ENCODE measurements around the gene GLCE.
A peak's percentile ranks its signal among the peaks of the same experiment; 100 is the strongest.

The GLCE gene

GRCh38 chr15:69304182-69304545, 143.7 kb downstream of the GLCE start:
- H3K4me3 Mint-ChIP-seq = no peak overlapping the region
- H3K27ac Mint-ChIP-seq = no peak overlapping the region
- ATAC-seq (replicated peaks) = peak in 1 of 2 donors; percentile 31
- no peak for DNase-seq
- peaks cover 0 to 2% of the 10 kb centered on the region in 2 donors for H3K9me3 Mint-ChIP-seq
- no peaks in the 10 kb centered on the region for H3K36me3 Mint-ChIP-seq
- peaks cover 55 to 64% of the 10 kb centered on the region in 2 donors for H3K27me3 Mint-ChIP-seq
- H3K4me1 Mint-ChIP-seq = peaks cover 2 to 6% of the 10 kb centered on the region in 2 donors

DNA sequence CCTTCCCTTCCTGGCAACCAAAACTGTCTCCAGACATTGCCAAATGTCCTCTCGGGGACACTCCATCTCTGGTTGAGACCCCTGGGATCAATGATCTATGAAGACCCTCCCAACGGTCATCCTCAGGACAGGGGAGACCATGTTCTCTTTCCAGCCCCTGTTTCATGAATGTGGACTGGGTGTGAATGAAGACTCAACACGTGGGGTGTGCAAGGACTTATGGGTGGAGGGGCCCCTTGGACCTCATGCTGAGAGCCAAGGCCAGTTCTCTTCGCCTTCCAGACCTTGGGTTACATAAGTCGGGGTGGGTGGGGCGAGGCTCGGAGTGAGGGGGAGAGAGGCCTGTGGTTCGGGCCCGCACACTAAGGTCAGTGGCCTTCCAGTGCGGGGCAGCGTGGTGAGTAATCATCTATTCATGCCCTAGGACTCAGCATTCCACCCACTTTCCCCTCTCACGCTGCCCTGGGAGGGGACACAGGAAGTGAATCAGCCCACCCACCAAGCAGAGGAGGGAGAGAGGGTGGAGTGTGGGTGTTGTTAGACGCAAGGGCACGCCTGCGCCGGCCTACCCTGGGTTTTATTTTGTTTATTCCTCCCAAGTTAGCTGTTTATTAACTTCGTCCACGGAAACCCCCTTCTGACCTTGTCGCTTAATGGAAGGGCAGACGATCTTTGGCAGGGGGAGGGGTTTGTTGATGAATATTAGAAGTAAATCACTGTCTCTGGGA, 144.9 kb downstream of the GLCE start:
- Mint-ChIP-seq H3K9me3 (peaks cover 0 to 2% of the 10 kb centered on the region in 2 donors), H3K27me3 (peaks cover 49 to 55% of the 10 kb centered on the region in 2 donors), H3K36me3 (no peaks in the 10 kb centered on the region), H3K27ac (no peak overlapping the region), H3K4me1 (no peaks in the 10 kb centered on the region), H3K4me3 (no peak overlapping the region)
- ATAC-seq (replicated peaks) (no peak), DNase-seq (no peak)

DNA sequence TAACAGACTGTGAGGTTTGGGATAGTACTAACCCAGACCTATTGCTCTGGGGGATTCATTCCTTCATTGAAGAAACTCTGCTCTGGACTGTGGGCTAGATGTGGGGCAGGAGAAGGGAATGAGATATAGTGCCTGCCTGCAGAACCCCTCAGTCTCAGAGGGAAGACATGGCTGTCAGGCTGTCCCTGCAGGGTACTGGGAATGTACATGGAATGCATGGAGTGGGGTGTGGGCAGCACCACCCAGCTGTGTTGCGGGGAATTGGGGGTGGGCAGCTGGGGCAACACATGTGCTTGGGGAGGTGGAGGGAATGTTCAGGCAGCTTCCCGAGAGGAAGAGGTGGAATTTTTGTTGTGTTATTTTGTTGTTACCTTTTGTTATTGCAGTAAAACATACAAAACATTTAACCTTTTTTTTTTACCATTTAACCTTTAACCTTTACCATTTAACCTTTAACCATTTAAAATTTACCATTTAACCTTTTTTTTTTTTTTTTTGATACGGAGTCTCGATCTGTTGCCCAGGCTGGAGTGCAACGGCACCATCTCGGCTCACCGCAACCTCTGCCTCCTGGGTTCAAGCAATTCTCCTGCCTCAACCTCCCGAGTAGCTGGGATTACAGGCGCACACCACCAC, 145.6 kb downstream of the GLCE start:
- H3K27me3 Mint-ChIP-seq = peaks cover 44 to 49% of the 10 kb centered on the region in 2 donors
- ATAC-seq (replicated peaks) = no peak
- H3K9me3 Mint-ChIP-seq = peaks cover 0 to 2% of the 10 kb centered on the region in 2 donors
- no peaks in the 10 kb centered on the region for H3K36me3 Mint-ChIP-seq
- no peak for DNase-seq
- H3K27ac Mint-ChIP-seq = no peak overlapping the region
- H3K4me3 Mint-ChIP-seq = no peak overlapping the region
- H3K4me1 Mint-ChIP-seq = no peaks in the 10 kb centered on the region

GRCh38 chr15:69307939-69308338, 147.5 kb downstream of the GLCE start:
- DNase-seq (no peak), ATAC-seq (replicated peaks) (no peak)
- Mint-ChIP-seq H3K36me3 (no peaks in the 10 kb centered on the region), H3K27me3 (peaks cover 29 to 33% of the 10 kb centered on the region in 2 donors), H3K4me3 (no peak overlapping the region), H3K27ac (no peak overlapping the region), H3K9me3 (peaks cover 0 to 2% of the 10 kb centered on the region in 2 donors), H3K4me1 (no peaks in the 10 kb centered on the region)

DNA sequence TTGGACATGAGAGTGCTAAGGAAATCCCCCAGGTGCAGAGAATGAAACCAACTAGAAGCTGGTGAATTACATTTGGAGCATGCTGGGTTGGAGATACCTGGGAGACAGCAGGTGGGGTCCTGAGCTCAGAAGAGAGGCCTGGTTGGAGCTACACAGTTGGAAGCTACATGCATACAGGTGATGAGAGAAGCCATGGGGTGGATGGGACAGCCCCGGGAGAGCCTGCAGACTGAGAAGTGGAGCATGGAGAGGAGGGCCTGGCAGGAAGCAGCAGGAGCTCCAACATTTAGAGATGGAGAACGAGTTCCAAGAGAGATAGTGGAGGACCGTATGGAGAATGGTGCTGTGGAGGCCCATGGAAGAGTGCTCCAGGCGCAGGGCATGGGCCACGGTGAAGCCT, 148.5 kb downstream of the GLCE start:
- Mint-ChIP-seq H3K4me3 (no peak overlapping the region), H3K4me1 (peaks cover 3 to 7% of the 10 kb centered on the region in 2 donors), H3K36me3 (no peaks in the 10 kb centered on the region), H3K27ac (no peak overlapping the region), H3K9me3 (peaks cover 0 to 2% of the 10 kb centered on the region in 2 donors), H3K27me3 (peaks cover 23 to 26% of the 10 kb centered on the region in 2 donors)
- DNase-seq = no peak
- ATAC-seq (replicated peaks) = no peak

GRCh38 chr15:69311319-69311721, 150.9 kb downstream of the GLCE start:
- Mint-ChIP-seq H3K36me3 (no peaks in the 10 kb centered on the region), H3K27me3 (peaks cover 26 to 29% of the 10 kb centered on the region in 2 donors), H3K4me3 (no peak overlapping the region), H3K9me3 (peaks cover 0 to 2% of the 10 kb centered on the region in 2 donors), H3K27ac (no peak overlapping the region), H3K4me1 (peaks cover 3 to 7% of the 10 kb centered on the region in 2 donors)
- ATAC-seq (replicated peaks) (no peak), DNase-seq (no peak)

- Mint-ChIP-seq H3K27ac (no peak overlapping the region), H3K36me3 (no peaks in the 10 kb centered on the region), H3K4me3 (no peak overlapping the region), H3K4me1 (peaks cover 3 to 7% of the 10 kb centered on the region in 2 donors), H3K27me3 (peaks cover 18 to 22% of the 10 kb centered on the region in 2 donors), H3K9me3 (no peaks in the 10 kb centered on the region)
- ATAC-seq (replicated peaks) = no peak
- DNase-seq = no peak
These were observed 153.1 kb downstream of the GLCE start for GRCh38 chr15:69313432-69314000.

DNA sequence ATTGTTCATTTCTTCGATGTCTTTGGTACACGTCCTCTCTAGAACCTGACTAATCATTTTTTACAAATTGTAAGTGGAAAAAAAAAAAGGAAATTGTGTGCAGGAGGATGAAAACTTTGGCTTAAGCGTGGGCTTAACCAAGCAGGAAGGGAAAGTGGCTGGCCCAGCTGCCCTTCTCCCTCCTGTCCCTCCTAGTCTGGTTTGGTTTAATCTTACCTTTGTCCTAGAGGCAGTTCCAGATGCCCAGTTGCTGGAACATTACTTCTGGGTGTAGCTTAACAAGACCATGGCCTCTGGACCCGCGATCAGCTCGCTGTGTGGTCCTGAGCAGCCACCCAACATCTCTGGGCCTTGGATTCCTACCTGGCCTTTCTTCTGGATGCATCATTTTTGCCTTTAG, 153.7 kb downstream of the GLCE start:
- H3K27me3 Mint-ChIP-seq = peaks cover 12 to 17% of the 10 kb centered on the region in 2 donors
- H3K27ac Mint-ChIP-seq = no peak overlapping the region
- no peaks in the 10 kb centered on the region for H3K36me3 Mint-ChIP-seq
- DNase-seq = no peak
- H3K4me3 Mint-ChIP-seq = no peak overlapping the region
- ATAC-seq (replicated peaks) = no peak
- peaks cover 3 to 7% of the 10 kb centered on the region in 2 donors for H3K4me1 Mint-ChIP-seq
- H3K9me3 Mint-ChIP-seq = no peaks in the 10 kb centered on the region

GRCh38 chr15:69314736-69315135, 154.3 kb downstream of the GLCE start:
- DNase-seq = no peak
- Mint-ChIP-seq H3K4me3 (no peak overlapping the region), H3K36me3 (no peaks in the 10 kb centered on the region), H3K4me1 (peaks cover 3 to 7% of the 10 kb centered on the region in 2 donors), H3K27ac (no peak overlapping the region), H3K9me3 (no peaks in the 10 kb centered on the region), H3K27me3 (peaks cover 12 to 19% of the 10 kb centered on the region in 2 donors)
- ATAC-seq (replicated peaks) = no peak

GRCh38 chr15:69315402-69316110, 155.1 kb downstream of the GLCE start:
- H3K4me3 Mint-ChIP-seq = no peak overlapping the region
- no peaks in the 10 kb centered on the region for H3K36me3 Mint-ChIP-seq
- H3K27ac Mint-ChIP-seq = peak overlapping the region; percentile 39
- no peaks in the 10 kb centered on the region for H3K9me3 Mint-ChIP-seq
- no peak for DNase-seq
- no peak for ATAC-seq (replicated peaks)
- H3K4me1 Mint-ChIP-seq = peaks cover 3 to 7% of the 10 kb centered on the region in 2 donors
- H3K27me3 Mint-ChIP-seq = peaks cover 15 to 22% of the 10 kb centered on the region in 2 donors

DNA sequence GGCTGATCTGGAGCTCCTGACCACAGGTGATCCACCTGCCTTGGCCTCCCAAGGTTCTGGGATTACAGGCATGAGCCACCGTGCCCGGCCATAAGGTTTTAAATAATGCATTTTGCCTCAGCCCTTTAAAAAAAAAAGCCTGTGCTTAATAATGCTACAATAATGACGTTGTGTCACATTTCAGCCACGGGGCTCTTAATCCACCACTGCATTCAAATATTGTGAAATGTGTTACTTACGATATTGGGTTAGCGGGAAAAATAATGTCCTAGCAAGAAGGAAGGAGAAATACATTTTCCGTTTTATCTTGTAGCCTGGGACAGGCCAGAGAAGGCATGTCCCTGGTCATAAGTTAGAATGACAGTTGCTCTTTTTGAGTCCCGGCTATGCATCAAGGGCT, 155.9 kb downstream of the GLCE start:
- Mint-ChIP-seq H3K9me3 (no peaks in the 10 kb centered on the region), H3K27me3 (peaks cover 15 to 18% of the 10 kb centered on the region in 2 donors), H3K27ac (no peak overlapping the region), H3K4me3 (no peak overlapping the region), H3K36me3 (no peaks in the 10 kb centered on the region), H3K4me1 (peaks cover 3 to 7% of the 10 kb centered on the region in 2 donors)
- DNase-seq (no peak), ATAC-seq (replicated peaks) (no peak)

- no peak for DNase-seq
- Mint-ChIP-seq H3K4me1 (peaks cover 3 to 7% of the 10 kb centered on the region in 2 donors), H3K27me3 (peaks cover 15 to 21% of the 10 kb centered on the region in 2 donors), H3K36me3 (no peaks in the 10 kb centered on the region), H3K4me3 (no peak overlapping the region), H3K9me3 (no peaks in the 10 kb centered on the region), H3K27ac (no peak overlapping the region)
- no peak for ATAC-seq (replicated peaks)
These were observed 157.0 kb downstream of the GLCE start for GRCh38 chr15:69317392-69317841.

- DNase-seq = no peak
- Mint-ChIP-seq H3K36me3 (no peaks in the 10 kb centered on the region), H3K4me1 (peaks cover 3 to 7% of the 10 kb centered on the region in 2 donors), H3K27ac (no peak overlapping the region), H3K27me3 (peaks cover 15 to 25% of the 10 kb centered on the region in 2 donors), H3K4me3 (no peak overlapping the region), H3K9me3 (no peaks in the 10 kb centered on the region)
- no peak for ATAC-seq (replicated peaks)
These were observed 157.6 kb downstream of the GLCE start for GRCh38 chr15:69318033-69318432.

All from stimulated activated naive B cell treated with anti-CD40 and anti-IgM and Interleukin-4, amounts not matched to agents 10 μg/mL and 1 μg/mL and 100 μg/mL, for 72 hours (primary cell).